Vagina (tissue), 2 donors: Measurements from ENCODE around the gene SPNS3. TPM values are rescaled to one million over a fixed set of nuclear protein-coding genes. Genes with fewer than 3 reads are reported as not detected.

Source experiments
- DNase-seq, 2 donors: peaks; one replicate each; pipeline ENCODE4 v3.0.0-alpha.2; 2017; ENCODE audit errors: extremely low spot score in 2 of 2
- H3K27ac ChIP-seq: fragments of 200-600 bp; sonication (generic); one replicate; pipeline ENCODE4 v1.5.1; 2019
- H3K27me3 ChIP-seq: fragments of 200-600 bp; sonication (generic); one replicate; pipeline ENCODE4 v1.5.1; 2019
- H3K36me3 ChIP-seq, 2 donors: fragments of 200-600 bp; sonication (generic); one replicate each; pipeline ENCODE4 v1.5.1; 2017 to 2019
- H3K4me1 ChIP-seq: fragments of 200-600 bp; sonication (generic); one replicate; pipeline ENCODE4 v1.5.1; 2019
- H3K4me3 ChIP-seq, 2 donors: fragments of 200-600 bp; sonication (generic); 1 replicate in 1 of 2; 2 replicates in 1 of 2; pipeline ENCODE4 v1.5.1; 2016 to 2019
- H3K9me3 ChIP-seq: fragments of 200-600 bp; sonication (generic); one replicate; pipeline ENCODE4 v1.5.1; 2019
- POLR2A ChIP-seq, 2 donors: fragments of 450-650 bp; IDR thresholded peaks; one replicate each; pipeline ENCODE4 v1.6.1; 2017; ENCODE audit warnings: antibody characterized with exemption in 2 of 2, mild to moderate bottlenecking in 2 of 2, moderate library complexity in 2 of 2
- POLR2AphosphoS5 ChIP-seq, 2 donors: sonication (generic); formaldehyde crosslinking; IDR thresholded peaks; one replicate each; pipeline ENCODE4 v1.9.0; 2017; ENCODE audit warnings: antibody characterized with exemption in 2 of 2, mild to moderate bottlenecking in 2 of 2, low read depth in 1 of 2; ENCODE audit not compliant: insufficient read depth in 1 of 2
- intact Hi-C: fragments of 100-400 bp; cut with DNase I; formaldehyde crosslinking; loops from one replicate; pipeline ENCODE4 v1.15.1; 2023
- total RNA-seq: library from RNA; depleted of rRNA; stranded (reverse); fragments of >200 nt; gene quantifications from one replicate; pipeline ENCODE4 v1.2.3, GENCODE V29; 2016
- TF ChIP-seq, protein P1 (sequence below), 3 experiments: fragments of 450-650 bp in 2 of 3; fragments of 200-600 bp in 1 of 3; sonication (generic) in 1 of 3; IDR thresholded peaks; one replicate each; pipeline ENCODE4 v1.5.1; 2017 to 2019; ENCODE audit warnings: antibody characterized with exemption in 3 of 3, mild to moderate bottlenecking in 2 of 3, moderate library complexity in 2 of 3

Gene SPNS3
- total RNA-seq, 1 donor from 2014 or later = not detected

GRCh38 chr17:4512156-4513112, 78.7 kb downstream of the SPNS3 start:
- H3K4me3 ChIP-seq = no peak overlapping the region
- TF ChIP-seq POLR2A (IDR thresholded peaks at IDR 0.05) = no peak
- TF ChIP-seq POLR2AphosphoS5 (IDR thresholded peaks at IDR 0.05; ENCODE audit: insufficient read depth in 1 of 2, low read depth in 1 of 2) = no peak
- TF ChIP-seq, protein P1, sequence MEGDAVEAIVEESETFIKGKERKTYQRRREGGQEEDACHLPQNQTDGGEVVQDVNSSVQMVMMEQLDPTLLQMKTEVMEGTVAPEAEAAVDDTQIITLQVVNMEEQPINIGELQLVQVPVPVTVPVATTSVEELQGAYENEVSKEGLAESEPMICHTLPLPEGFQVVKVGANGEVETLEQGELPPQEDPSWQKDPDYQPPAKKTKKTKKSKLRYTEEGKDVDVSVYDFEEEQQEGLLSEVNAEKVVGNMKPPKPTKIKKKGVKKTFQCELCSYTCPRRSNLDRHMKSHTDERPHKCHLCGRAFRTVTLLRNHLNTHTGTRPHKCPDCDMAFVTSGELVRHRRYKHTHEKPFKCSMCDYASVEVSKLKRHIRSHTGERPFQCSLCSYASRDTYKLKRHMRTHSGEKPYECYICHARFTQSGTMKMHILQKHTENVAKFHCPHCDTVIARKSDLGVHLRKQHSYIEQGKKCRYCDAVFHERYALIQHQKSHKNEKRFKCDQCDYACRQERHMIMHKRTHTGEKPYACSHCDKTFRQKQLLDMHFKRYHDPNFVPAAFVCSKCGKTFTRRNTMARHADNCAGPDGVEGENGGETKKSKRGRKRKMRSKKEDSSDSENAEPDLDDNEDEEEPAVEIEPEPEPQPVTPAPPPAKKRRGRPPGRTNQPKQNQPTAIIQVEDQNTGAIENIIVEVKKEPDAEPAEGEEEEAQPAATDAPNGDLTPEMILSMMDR (IDR thresholded peaks at IDR 0.05) = no peak
- H3K9me3 ChIP-seq = no peaks in the 10 kb centered on the region
- H3K4me1 ChIP-seq = peaks cover 5% of the 10 kb centered on the region
- DNase-seq = no peak
- no peak overlapping the region for H3K27ac ChIP-seq
- H3K27me3 ChIP-seq = no peaks in the 10 kb centered on the region
- intact Hi-C loops = no loop called here
- no peaks in the 10 kb centered on the region for H3K36me3 ChIP-seq

- Histone ChIP-seq H3K4me1 (peaks cover 5% of the 10 kb centered on the region), H3K9me3 (no peaks in the 10 kb centered on the region), H3K36me3 (no peaks in the 10 kb centered on the region), H3K27ac (peak overlapping the region; percentile 10), H3K27me3 (no peaks in the 10 kb centered on the region), H3K4me3 (no peak overlapping the region)
- no peak for DNase-seq
- TF ChIP-seq, protein P1 (IDR thresholded peaks at IDR 0.05) = no peak
- TF ChIP-seq POLR2AphosphoS5 (IDR thresholded peaks at IDR 0.05; ENCODE audit: insufficient read depth in 1 of 2, low read depth in 1 of 2) (no peak), POLR2A (IDR thresholded peaks at IDR 0.05) (no peak)
- intact Hi-C loops = no loop called here
Measured at GRCh38 chr17:4513113-4514032, 79.6 kb downstream of the SPNS3 start.

DNA sequence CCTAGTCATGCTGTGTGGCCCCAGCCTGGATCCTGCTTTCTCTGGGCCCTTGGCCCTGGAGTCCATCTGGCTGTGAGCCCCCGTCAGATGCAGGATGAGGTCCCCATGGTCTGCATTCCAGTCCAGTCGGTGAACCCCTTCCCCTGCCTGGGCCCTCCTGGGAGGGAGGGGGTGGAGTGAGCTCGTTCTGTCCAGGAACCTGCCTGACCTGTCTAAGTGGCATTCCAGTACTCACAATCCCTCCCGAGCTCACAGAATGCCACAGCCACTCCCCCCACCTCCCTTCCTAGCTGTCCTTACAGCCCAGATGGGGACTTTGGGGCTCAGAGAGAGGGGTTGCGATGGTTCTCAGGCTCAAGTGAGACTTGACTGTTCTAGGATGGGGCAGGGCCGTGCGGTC, 80.5 kb downstream of the SPNS3 start:
- no peak overlapping the region for H3K4me3 ChIP-seq
- H3K27me3 ChIP-seq = no peaks in the 10 kb centered on the region
- no peaks in the 10 kb centered on the region for H3K9me3 ChIP-seq
- TF ChIP-seq, protein P1 (IDR thresholded peaks at IDR 0.05) = no peak
- no peak for TF ChIP-seq POLR2A (IDR thresholded peaks at IDR 0.05)
- no peak for TF ChIP-seq POLR2AphosphoS5 (IDR thresholded peaks at IDR 0.05; ENCODE audit: insufficient read depth in 1 of 2, low read depth in 1 of 2)
- peaks cover 8% of the 10 kb centered on the region for H3K4me1 ChIP-seq
- intact Hi-C loops = no loop called here
- H3K27ac ChIP-seq = peak overlapping the region; percentile 10
- H3K36me3 ChIP-seq = no peaks in the 10 kb centered on the region
- no peak for DNase-seq

GRCh38 chr17:4514779-4515178, 81.0 kb downstream of the SPNS3 start:
- Histone ChIP-seq H3K4me3 (no peak overlapping the region), H3K4me1 (peaks cover 13% of the 10 kb centered on the region), H3K27ac (no peak overlapping the region), H3K36me3 (no peaks in the 10 kb centered on the region), H3K9me3 (no peaks in the 10 kb centered on the region), H3K27me3 (no peaks in the 10 kb centered on the region)
- no peak for DNase-seq
- TF ChIP-seq, protein P1 (IDR thresholded peaks at IDR 0.05) = no peak
- TF ChIP-seq POLR2AphosphoS5 (IDR thresholded peaks at IDR 0.05; ENCODE audit: insufficient read depth in 1 of 2, low read depth in 1 of 2) = no peak
- TF ChIP-seq POLR2A (IDR thresholded peaks at IDR 0.05) = no peak
- intact Hi-C loops = no loop called here
